NCI-H748 treated with DMSO at 0.1 percent for 48 hours (cell line): ENCODE data around the gene PLEKHG4.

Experiments
- DNase-seq: peaks from one replicate; lab custom pipeline; 2025; lab: John Stamatoyannopoulos, UW

Gene PLEKHG4

DNA sequence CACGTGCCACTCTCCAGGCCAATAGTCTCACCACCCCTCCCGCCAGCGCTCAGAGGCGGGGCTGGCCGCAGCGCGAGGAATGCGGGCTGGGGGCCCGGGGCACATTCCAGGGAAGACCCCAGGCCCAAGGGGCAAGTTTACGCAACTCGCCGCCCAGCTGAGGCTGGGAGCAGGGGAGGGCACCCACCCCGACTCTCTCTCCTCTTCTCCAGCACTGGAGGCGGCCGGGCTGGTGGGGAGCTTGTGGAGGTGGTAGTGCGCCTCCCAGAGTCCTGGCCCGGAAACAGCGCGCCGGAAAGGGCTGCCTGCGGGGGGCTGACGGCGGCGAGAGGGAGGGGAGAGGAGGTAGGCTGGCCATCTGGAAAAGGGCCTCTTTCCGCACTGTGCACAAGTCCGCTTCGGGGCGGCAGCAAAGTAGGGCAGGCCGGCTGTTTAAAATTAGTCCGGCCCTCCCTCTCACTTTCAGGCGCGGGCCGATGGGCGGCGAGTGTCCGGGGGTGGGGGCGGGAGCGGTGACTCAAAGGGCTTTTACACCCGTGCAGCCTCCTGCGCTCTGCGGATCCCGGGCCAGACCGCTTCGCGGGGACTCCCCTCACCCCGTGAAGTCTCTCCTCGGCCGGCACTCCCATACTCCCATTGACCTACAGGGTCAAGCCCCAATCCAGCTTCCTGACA is 33.1 kb upstream of the PLEKHG4 start:
- DNase-seq, result peak; percentile 26

GRCh38 chr16:67246756-67247191 is 32.6 kb upstream of the PLEKHG4 start:
- peak; percentile 36 for DNase-seq

DNA sequence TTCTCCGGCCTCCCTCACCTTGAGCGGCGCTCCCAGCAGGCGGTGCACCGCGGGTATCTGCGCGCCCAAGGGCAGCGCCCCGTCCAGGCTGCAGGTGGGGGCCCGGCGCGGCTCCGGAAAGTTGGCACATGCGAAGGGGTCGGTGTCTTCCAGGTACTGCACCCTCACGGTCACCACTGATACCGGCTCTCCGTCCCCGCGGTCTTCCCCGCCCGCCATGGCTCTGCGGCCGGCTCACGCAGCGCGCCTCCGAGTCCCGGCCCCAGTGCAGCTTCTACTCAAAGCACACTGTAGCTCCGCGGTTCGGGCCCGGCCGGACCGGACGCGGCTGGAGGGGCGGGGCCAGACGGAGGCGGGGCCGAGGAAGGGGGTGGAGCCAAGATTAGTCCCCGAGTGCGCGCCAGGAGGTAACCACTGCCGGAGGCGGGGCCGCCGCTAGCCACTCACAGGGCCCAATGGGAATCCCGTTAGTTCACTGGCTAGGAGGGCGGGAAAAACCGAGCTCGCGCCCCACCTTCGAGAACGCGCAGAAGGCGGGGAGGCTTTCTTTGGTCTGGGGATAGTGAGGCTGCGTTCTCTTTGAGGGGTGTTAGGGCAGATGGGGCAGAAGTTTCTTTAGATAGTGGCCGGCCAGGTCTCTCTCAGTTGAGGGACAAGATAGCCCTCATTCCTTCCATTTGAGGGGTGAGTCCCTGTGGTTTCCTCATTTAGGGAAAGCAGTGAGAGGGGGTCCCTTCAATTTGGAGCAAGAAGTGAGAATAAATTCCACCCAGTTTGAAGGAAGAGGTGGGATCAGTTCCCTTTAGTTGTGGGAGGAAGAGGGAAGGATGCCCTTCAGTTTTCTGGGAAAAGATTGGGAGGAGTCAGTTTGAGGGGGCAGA is 31.9 kb upstream of the PLEKHG4 start, which contains the start of gene FHOD1:
Gene FHOD1, minus strand, starts transcription at position 290 of the 881 bp plus-strand sequence. Its CDS starts 71 bp downstream, at position 219.
- peak; percentile 83 for DNase-seq

DNA sequence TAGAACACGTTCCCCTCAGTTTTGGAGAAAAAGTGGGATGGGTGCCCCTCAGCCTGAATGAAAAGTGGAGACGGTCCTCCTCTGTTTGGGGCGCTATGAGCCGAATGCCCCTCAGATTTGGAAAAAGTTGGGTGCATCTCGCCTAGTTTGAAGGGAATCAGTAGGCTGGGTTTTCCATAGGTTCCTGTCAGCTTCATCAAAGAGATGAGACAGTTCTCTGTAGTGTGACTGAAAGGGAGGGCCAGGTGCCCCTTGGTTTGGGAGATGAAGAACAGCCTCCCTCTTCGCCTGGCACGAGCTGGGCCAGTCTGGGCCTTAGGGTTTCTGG is 31.3 kb upstream of the PLEKHG4 start:
- DNase-seq, result no peak

DNA sequence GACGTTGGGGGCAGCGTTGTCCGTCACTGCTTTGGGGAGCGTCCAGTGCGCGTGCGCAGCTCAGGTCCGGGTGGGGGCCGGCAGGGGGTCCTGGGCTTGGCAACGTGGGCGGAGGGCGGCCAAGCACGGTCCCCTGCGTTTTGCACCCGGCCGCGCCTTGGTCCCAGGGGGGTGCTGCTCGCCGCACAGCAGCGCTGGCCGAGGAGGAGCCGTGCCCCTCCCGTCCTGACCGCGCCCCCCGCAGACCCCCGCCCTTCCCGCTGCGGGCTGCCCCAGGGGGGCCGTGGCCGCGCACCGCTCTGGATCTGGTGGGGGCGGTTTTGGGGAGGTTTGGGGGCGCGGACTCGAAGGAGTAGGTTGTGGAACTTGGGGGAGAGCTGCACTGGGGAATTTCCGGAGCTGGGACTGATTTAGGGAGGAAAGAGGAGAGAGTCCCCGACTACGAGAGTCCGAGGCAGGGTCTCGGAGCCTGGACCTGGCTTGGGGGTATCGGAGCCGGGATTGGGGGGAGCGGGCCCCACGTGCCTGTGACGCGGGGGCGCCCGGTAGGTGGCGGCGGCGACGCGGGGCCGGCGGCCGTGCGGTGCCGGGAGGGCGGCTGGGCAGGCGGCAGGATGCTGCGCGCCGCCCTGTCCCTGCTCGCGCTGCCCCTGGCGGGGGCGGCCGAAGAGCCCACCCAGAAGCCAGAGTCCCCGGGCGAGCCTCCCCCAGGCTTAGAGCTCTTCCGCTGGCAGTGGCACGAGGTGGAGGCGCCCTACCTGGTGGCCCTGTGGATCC is 30.7 kb upstream of the PLEKHG4 start, which contains the start of gene SLC9A5:
Gene SLC9A5, plus strand, starts transcription at position 579 of the 777 bp plus-strand sequence. Its CDS starts 36 bp downstream, at position 615.
- DNase-seq, result no peak

GRCh38 chr16:67249178-67250044 is 29.9 kb upstream of the PLEKHG4 start:
- no peak for DNase-seq

DNA sequence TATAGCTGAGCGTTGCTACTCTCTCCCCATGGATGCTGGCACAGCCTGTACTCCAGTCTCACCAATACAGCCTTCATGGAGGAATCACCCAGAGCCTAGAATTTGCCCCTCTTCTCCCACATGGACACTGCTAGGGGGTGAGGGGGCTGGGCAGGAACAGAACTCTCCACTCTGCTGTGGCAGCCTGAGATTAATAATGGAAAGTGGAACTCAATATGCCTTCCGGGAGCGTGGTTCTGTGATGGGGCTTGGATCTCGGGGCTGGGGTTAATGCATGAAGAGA is 29.3 kb upstream of the PLEKHG4 start:
- no peak for DNase-seq

DNA sequence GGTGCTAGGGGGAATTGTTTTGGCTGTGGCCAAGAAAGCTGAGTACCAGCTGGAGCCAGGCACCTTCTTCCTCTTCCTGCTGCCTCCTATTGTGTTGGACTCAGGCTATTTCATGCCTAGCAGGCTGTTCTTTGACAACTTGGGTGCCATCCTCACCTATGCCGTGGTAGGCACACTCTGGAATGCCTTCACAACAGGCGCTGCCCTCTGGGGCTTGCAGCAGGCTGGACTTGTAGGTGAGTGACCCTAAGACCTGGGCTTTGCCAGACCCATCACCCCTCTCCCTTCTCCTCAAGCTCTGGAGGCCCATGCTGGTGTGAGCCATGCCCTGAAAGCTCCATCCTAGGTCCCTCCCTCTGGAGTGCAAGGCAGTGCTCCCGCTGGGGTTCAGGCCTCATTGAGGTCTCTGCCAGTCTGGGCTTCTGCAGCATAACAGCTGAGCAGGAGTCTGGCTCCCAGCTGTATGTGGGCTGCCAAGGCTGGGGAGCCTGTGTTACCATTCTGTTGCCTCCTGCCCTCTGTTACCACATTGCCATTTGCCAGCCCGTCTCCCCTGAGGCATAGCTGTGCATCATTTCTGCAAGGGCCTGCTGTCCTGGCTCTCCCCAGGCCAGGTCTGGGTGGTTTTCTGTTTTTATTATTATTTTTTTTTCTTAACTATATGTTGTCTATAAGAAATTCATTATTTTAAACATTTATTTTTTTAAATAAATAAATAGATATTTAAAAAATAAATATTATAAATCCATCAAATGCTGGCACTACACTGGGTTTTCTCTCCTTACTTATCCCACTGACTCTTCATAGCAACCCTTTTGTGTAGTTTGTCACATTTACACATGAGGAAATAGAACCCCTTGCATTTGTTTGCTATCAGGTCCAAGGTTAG is 26.5 kb upstream of the PLEKHG4 start:
- DNase-seq, result no peak

DNA sequence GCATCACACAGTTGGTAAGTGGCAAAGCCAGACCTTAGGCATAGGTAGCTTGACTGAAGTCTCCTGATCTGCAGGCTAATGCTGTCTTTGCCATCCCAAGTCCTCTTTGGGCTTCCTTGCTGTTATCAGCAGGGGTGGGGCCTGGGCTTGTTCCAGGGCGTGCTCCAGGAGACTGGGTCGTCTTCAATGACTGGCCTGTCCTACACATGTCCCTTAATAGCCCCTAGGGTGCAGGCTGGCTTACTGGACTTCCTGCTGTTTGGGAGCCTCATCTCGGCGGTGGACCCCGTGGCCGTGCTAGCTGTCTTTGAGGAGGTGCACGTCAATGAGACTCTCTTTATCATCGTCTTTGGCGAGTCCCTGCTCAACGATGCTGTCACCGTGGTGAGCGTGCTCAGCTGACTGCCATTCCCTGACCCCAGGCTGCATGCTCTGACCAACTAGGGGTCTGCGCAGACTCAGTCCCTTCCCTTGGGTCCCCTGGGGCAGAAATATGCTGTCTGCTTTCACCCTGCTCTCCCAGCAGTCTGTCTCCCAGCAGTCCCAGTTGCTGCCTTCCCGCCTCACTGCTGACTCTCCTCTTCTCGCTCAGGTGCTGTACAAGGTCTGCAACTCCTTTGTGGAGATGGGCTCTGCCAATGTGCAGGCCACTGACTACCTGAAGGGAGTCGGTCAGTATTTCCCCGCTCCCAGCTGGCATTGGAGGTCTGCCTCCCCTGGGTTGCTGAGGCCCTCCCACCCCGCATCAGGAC is 24.4 kb upstream of the PLEKHG4 start:
- no peak for DNase-seq

- no peak for DNase-seq
Measured at GRCh38 chr16:67255553-67256221, 23.6 kb upstream of the PLEKHG4 start.

DNA sequence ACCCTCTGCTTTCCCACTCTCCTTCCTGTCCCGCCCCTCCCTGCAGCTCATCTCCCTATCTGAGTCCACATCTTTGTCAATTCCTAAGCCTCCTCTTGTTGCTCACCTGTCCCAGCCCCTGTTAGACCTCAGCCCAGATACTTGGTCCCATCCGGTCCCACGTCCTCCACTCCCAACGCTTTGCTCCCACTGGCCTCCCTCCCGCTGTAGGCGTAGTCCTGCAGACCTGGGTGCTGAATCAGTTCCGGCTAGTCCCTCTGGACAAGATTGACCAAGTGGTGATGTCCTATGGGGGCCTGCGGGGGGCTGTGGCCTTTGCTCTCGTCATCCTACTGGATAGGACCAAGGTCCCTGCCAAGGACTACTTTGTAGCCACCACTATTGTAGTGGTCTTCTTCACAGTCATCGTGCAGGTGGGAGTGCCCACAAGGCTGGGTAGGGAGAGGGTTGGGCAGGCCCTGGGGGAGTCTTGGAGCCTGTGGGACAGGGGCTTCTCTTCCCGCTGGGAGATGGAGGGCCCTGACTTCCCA is 22.6 kb upstream of the PLEKHG4 start:
- DNase-seq, result no peak

GRCh38 chr16:67257486-67258160 is 21.7 kb upstream of the PLEKHG4 start:
- no peak for DNase-seq

- DNase-seq, result no peak
Measured at GRCh38 chr16:67258161-67258835, 21.0 kb upstream of the PLEKHG4 start.

- no peak for DNase-seq
Measured at GRCh38 chr16:67259705-67260104, 19.6 kb upstream of the PLEKHG4 start.

- no peak for DNase-seq
Measured at GRCh38 chr16:67260426-67261063, 18.8 kb upstream of the PLEKHG4 start.

DNA sequence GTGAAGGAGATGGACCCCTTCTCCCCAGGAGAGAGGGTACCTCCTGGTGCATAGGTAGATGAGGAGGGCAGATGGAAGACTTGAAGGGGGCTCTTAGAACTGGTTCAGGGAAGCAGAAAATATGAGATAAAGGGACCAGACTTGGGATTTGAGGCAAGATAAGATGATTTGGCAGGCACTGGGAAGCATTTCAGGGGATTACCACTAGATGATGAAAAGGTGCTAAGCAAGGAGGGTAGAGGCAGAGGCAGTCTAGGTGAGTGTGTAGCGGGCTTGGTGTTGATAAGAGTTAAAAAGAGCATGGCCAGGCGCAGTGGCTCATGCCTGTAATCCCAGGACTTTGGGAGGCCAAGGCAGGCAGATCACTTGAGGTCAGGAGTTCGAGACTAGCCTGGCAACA is 16.1 kb upstream of the PLEKHG4 start:
- DNase-seq, result no peak

GRCh38 chr16:67264277-67264676 is 15.1 kb upstream of the PLEKHG4 start:
- DNase-seq, result no peak
